ENCODE results near the gene ADPGK.
"Not testable (repeated sequence)": the region's sequence is repeated elsewhere in the genome, so short reads cannot be mapped to it uniquely, and the experiment has no call there.

Gene ADPGK

DNA sequence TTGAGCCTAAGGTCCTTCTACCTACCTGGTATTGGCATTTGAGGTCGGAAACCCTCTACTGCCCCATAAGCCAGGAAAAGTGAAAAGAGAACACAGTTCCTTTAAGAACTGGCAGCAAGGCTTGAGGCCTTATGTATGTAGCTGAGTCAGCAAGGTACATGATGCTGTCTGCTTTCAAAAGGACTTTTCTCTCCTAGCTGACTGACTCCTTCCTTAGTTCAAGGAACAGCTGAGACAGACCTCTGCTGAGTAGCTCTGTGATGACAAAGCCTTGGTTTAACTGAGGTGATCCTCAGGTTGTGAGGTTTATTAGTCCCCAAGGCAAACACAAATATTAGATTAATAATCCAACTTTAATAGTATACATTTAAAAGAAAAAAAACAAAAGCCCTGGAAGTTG lies 45.8 kb downstream of the ADPGK start:
- no peak for DNase-seq

DNA sequence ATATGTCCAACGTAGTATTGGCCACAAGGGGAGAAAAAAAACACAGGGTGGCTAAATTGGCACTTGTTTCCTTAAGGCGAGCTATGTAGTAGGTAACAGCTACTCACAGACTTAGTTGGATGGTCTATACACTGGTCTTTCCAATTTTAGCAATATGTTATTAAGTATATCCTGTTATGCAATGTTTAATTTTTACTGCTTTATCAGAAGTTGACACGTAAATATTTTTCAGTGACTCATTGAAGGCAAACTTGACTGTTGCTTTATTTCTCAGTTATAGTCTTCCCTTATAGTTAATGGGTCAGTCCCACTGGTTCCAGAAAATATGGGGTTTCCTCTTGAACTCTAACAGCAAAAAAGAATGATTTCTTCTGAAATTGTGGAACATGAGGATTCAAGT lies 46.5 kb downstream of the ADPGK start:
- DNase-seq: no peak

DNA sequence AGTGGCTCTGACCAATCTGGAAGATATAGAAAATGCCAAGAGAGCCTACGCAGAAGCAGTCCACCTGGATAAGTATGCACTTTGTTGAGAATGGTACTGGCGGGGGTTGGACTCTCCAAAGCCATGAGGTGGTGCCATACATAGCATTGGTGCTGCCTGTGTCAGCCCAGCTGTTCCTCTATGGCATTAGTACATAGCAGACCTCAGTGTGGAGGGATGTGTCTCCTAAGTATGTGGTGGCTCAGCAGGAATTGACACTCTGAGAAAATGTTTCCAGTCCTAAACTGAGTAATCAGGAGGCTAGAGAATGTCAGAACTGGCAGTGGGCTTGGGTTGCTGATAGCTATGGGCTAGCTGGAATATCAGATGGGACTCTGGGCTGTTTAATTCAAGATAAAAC lies 48.4 kb downstream of the ADPGK start:
- no peak for DNase-seq

DNA sequence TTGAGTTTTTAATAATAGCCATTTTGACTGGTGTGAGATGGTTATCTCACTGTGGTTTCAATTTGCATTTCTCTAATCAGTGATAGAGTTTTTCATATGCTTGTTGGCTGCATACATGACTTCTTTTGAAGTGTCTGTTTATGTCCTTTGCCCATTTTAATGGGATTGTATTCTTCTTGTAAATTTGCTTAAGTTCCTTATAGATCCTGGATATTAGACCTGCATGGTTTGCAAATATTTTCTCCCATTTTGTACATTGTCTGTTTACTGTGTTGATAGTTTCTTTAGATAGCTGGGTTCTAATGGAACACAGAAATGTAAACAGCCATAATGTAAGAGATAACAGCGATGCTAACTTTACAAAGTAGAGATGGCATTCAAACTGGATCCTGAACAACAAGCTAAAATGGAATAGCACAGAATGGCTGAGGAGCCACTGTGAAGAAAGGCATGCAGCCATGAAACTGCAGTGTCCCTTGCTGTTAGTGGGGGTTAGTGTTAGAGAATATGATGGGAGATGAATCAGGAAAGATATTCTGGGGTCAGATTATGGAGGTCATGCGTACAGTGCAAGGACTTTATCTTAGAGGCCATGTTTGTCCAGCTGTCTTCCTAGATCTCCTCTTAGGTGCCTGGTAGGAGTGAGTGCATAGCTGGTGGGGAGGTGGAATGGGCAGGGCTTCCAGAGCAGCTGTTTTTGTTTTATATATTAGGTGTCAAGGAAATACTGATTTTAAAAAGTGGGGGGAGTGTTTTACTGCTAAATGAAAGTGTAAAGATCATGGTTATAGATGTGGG lies 49.4 kb downstream of the ADPGK start:
- no peak for DNase-seq

DNA sequence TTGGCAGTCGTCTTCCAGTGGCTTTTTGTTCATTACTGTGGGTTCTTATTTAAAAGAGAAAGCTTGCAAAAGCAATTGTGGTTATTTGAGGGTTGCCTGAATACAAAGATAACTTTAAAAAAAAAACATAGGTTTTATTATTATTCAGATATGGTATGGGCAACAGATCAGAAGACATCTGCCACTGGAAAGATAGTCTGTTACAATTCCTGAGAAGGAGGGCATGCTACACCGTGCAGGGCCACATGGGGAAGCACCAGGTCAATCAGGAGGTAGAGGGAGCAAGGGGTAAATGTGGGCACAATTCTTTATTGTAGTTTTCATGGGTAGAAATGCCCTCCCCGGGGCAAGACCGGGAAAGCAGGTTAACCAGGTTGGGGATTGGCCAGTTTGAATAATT lies 51.0 kb downstream of the ADPGK start:
- DNase-seq: no peak

DNA sequence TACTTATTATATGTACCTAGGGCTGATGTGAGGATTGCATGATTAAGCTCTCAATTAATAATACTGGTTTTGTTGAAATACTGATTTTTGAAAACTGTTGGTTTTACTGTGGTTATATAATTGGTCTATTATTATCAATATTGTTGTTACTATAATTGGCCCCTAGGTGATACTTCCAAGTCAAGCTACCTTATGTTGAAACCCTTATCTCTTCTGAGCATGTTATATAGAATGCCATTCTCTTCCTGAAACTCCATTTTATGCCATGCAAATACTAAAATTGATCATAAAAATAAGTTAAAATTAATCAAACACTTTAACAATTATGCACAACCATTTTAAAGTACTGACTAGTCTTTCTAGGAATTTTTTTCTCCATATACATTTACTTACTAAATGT lies 51.5 kb downstream of the ADPGK start:
- DNase-seq: no peak

DNA sequence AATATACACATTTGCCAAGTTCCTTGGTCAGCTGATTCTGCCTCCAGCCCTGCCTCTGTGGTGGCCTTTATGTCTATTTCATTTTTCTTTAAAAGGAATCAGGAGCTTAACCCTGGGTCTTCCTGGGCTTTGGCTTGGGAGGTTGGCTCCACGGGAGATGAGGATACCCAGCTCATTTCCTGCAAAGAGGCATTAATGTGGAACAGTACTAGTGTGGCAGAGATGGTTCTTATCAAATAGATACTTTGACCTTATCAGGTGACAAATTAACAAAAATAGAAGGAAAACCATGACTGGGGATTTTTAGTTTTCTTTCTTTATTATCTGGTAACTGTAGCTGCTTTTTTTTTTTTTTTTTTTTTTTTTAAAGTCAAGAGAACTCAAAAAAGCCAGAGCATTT lies 54.7 kb downstream of the ADPGK start:
- DNase-seq: no peak

DNA sequence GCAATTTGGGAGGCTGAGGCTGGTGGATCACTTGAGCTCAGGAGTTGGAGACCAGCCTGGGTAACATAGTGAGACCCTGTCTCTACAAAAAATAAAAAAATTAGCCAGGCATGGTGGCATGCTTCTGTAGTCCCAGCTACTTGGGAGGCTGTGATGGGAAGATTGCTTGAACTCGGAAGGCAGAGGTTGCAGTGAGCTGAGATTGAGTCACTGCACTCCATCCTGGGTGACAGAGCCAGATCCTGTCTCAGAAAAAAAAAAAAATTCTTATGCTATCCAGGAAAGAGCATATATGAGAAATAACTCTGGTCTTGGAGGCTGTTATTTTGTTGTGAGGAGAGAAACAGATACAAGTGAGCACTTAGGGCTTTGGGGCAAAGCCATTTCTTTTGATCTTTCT lies 55.3 kb downstream of the ADPGK start:
- DNase-seq: not testable (repeated sequence)

DNA sequence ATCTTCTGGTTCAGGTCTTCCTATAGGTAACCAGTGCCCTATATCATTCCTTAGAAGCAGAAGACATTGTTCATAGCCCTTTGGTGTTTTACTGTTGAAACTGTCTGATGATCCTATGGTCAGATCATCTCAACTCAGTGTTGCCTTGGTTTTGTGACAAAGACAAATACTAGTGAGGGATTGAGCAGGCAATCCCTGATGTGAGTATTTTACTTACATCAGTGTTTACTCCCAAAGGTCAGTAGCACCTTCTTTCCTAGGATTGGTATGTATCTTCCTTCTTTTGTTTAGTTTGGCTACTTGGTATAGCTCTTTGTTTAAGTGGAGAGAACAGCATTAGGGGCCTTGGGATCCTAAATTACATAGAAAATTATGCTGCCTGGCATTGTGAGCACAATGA lies 56.4 kb downstream of the ADPGK start:
- no peak for DNase-seq

DNA sequence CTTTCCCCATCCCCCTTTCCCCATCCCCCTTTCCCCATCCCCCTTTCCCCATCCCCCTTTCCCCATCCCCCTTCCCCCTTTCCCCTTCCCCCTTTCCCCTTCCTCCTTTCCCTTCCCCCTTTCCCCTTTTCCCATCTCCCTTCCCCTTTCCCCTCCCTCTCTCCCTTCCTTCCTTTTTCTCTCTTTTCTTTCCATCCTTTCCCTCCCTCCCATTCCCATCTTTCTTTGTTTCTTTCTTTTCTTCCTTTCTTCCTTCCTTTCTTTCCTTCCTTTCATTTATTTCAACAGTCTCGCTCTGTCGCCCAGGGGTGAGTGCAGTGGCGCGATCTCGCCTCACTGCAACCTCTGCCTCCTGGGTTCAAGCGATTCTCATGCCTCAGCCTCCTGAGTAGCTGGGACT lies 57.7 kb downstream of the ADPGK start:
- DNase-seq: not testable (repeated sequence)

DNA sequence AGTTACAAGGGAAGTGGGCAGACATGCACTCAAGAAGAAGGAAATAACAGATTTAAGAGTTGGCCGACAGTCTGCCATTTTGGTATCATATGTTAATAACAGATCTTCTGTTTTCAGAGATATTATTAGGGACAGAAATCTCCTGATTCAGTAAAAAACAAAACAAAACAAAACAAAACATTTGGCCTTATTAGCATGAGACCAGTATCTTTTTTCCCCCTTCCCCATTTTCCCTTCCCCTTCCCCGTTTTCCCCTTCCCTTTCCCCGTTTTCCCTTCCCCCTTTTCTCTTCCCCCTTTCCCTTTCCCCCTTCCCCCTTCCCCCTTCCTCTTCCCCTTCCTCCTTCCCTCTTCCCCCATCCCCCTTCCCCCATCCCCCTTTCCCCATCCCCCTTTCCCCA lies 58.1 kb downstream of the ADPGK start:
- no peak for DNase-seq

DNA sequence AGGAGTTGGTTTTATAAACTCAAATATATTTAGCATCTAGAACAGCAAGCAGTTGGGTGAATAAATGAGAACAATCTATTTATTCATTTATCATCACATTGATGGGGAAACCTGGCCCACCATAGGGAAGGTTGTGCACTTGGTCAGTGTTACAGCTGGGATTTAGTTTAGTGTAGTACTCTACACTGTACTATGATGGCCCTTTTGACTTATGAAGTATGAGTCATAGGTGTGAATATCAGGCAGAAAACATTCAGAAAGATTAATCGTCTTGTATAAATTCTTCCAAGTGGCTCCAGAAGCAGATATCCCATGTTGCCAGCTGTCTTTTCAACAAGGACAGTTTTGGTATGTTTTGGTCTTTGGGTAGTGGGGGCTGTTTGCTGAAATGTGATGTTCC lies 59.5 kb downstream of the ADPGK start:
- DNase-seq: no peak

DNA sequence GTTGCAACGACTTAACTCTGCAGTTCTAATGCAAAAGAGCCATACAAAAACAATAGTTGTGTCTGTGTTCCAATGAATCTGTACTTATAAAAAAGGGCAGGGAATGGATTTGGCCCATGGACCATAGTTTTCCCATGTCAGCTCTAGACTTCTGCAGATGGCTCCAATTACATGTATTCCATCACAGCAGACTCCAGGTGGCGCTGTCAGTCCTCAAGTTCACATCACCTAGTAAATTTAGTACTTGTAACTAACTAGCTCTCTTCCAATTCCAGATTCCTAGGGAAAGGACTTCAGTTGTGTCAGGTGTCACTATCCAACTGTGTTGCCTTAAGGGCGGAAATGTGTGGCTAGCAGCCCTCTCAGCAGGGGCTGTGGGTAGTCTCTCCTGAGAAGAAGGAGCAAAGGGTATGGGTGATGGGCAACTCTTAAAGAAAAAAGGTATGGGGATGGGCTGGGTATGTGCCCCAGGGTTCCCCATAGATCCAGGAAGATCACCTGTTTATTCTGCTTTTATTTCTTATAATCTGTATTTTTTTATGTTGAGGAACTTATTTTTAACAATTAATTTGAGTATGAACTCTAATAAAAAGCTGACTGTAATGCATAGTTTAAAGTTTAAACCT lies 61.4 kb downstream of the ADPGK start:
- peak; percentile 27 to 66 (median 43) for DNase-seq

DNA sequence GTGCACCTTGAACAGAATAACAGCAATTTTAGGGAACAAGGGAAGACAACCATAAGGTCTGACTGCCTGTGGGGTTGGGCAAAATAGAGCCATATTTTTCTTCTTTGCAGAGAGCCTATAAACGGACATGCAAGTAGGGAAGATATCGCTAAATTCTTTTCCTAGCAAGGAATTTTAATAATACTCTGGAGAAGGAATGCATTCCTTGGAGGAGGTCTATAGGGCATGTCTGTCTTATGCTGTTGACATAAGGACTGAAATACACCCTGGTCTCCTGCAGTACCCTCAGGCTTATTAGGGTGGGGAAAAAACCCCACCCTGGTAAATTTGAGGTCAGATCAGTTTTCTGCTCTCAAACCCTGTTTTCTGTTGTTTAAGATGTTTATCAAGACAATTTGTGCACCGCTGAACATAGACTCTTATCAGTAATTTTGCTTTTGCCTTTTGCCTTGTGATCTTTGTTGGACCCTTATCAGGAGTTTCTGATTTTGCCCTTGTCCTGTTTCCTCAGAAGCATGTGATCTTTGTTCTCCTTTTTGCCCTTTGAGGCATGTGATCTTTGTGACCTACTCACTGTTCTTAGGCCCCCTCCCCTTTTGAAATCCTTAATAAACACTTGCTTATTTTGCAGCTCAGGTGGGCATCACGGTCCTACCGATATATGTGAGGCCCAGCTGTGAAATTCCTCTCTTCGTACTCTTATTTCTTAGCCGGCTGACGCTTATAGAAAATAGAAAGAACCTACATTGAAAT lies 74.8 kb downstream of the ADPGK start:
- not testable (repeated sequence) for DNase-seq

DNA sequence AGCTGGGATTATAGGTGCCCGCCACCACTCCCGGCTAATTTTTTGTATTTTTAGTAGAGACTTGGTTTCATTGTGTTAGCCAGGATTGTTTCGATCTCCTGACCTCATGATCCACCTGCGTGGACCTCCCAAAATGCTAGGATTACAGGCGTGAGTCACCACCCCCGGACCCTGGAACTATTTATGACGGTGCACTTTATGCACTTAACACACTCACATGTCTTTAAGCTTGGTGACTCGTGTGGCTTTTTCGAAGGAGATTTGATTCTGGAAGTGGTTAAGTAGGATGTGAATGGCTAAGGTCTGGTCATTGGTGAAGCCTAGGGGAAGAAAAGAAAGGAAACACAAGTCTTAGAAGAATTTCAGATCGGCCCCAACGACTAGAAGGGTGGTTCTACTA lies 77.3 kb downstream of the ADPGK start:
- DNase-seq: no peak

All from T-helper 1 cell (primary cell).